HepG2 (cell line): ENCODE measurements around the gene ABI3BP. TPM values are rescaled to one million over a fixed set of nuclear protein-coding genes. Genes with fewer than 3 reads are reported as not detected.
A peak's percentile ranks its signal among the peaks of the same experiment; 100 is the strongest.

ENCODE experiments used
- ATAC-seq: fragments of 200-7000 bp; cut with Tn5 transposase; 3 replicates; pipeline ENCODE4 v1.9.1; 2020; ENCODE audit warnings: mild to moderate bottlenecking, moderate library complexity
- BruUV-seq: library from RNA; stranded (reverse); fragments of 400-500 nt; replicated peaks from 2 replicates; lab custom pipeline; 2021; lab: Mats Ljungman, UMichigan
- CTCF ChIA-PET: fragments of 300-600 bp; formaldehyde crosslinking; extraction: SDS; loops from one replicate; lab custom pipeline; 2021; ENCODE audit warnings: low total read pairs, inconsistent platforms, low intra/inter-chr PET ratio; lab: Yijun Ruan, JAX
- POLR2A ChIA-PET: fragments of 350-600 bp; sonication (Branson Sonifier 250); formaldehyde crosslinking; loops from one replicate; lab custom pipeline; 2020; ENCODE audit warnings: antibody characterized with exemption, inconsistent platforms; lab: Yijun Ruan, JAX
- DNase-seq: peaks from one replicate; pipeline ENCODE4 v3.0.0-alpha.2; 2015; ENCODE audit warnings: low spot score
- FAIRE-seq: peaks from 3 replicates; lab custom pipeline; 2011; peaks lifted over from hg19 to GRCh38; lab: Jason Lieb, UNC
- H2AFZ ChIP-seq: one replicate; pipeline ENCODE4 v1.6.1; 2011; ENCODE audit warnings: low read length, inconsistent platforms
- H3K27ac ChIP-seq: fragments of 300-600 bp; 3 replicates; pipeline ENCODE4 v1.8.0; 2011; ENCODE audit warnings: mixed run types, mild to moderate bottlenecking, mixed read lengths, low read length, inconsistent platforms; ENCODE audit not compliant: insufficient read depth; ENCODE audit errors: extremely low read length
- H3K27me3 ChIP-seq, 2 experiments: fragments of 200-600 bp in 1 of 2; 2 replicates in 1 of 2; 3 replicates in 1 of 2; pipeline versions ENCODE4 v1.6.0 to v1.8.0; 2011; ENCODE audit warnings: low read length in 2 of 2, mild to moderate bottlenecking in 2 of 2, moderate library complexity in 2 of 2, inconsistent platforms in 1 of 2; ENCODE audit not compliant: insufficient read depth in 2 of 2, control insufficient read depth in 1 of 2
- H3K36me3 ChIP-seq, 2 experiments: fragments of 200-600 bp in 1 of 2; replicated peaks in 1 of 2; 2 replicates in 1 of 2; 3 replicates in 1 of 2; pipeline versions ENCODE4 v1.5.1 to v1.8.0; 2011; ENCODE audit warnings: low read length in 2 of 2, inconsistent platforms in 1 of 2; ENCODE audit not compliant: insufficient read depth in 2 of 2, control insufficient read depth in 1 of 2
- H3K4me1 ChIP-seq: 2 replicates; pipeline ENCODE4 v1.5.1; 2012; ENCODE audit warnings: low read length, inconsistent platforms; ENCODE audit not compliant: insufficient read depth
- H3K4me2 ChIP-seq: 2 replicates; pipeline ENCODE4 v1.6.0; 2011; ENCODE audit warnings: low read depth, low read length, inconsistent platforms
- H3K4me3 ChIP-seq, 3 experiments: fragments of 200-600 bp in 1 of 3; sonication (generic), shearing (Covaris generic) in 1 of 3; replicated peaks in 1 of 3; 2 replicates each; pipeline ENCODE4 v1.5.1; 2011 to 2016; ENCODE audit warnings: low read length in 3 of 3, inconsistent platforms in 2 of 3, low read depth in 2 of 3, mild to moderate bottlenecking in 2 of 3, control low read depth in 1 of 3, mixed read lengths in 1 of 3; ENCODE audit not compliant: insufficient read depth in 1 of 3
- H3K79me2 ChIP-seq: one replicate; pipeline ENCODE4 v1.6.1; 2011; ENCODE audit warnings: low read length, inconsistent platforms; ENCODE audit not compliant: insufficient read depth
- H3K9ac ChIP-seq: 2 replicates; pipeline ENCODE4 v1.6.0; 2011; ENCODE audit warnings: mild to moderate bottlenecking, low read depth, low read length, inconsistent platforms; ENCODE audit not compliant: insufficient read depth
- H3K9me3 ChIP-seq: 2 replicates; pipeline ENCODE4 v1.5.1; 2012; ENCODE audit warnings: mild to moderate bottlenecking, low read length
- H4K20me1 ChIP-seq: 2 replicates; pipeline ENCODE4 v1.6.0; 2011; ENCODE audit warnings: inconsistent platforms, mild to moderate bottlenecking, low read length, moderate library complexity; ENCODE audit not compliant: insufficient read depth
- HIC2 ChIP-seq: sonication (generic); formaldehyde crosslinking; IDR thresholded peaks from 2 replicates; pipeline ENCODE4 v1.9.0; 2022; ENCODE audit warnings: low read depth, missing genetic modification reagents
- KMT2A ChIP-seq: sonication (generic); formaldehyde crosslinking; IDR thresholded peaks from 2 replicates; pipeline ENCODE4 v1.4.0; 2020; ENCODE audit warnings: missing genetic modification reagents
- NONO ChIP-seq, 2 experiments: fragments of 450-650 bp in 1 of 2; sonication (generic) in 1 of 2; formaldehyde crosslinking in 1 of 2; IDR thresholded peaks in 1 of 2; conservative IDR thresholded peaks in 1 of 2; 2 replicates each; pipeline versions ENCODE4 v1.6.1 to v1.8.0; 2017 to 2022; ENCODE audit warnings: mild to moderate bottlenecking in 1 of 2, missing genetic modification reagents in 1 of 2, moderate library complexity in 1 of 2
- ZBTB40 ChIP-seq, 2 experiments: fragments of 450-650 bp in 1 of 2; sonication (generic) in 1 of 2; formaldehyde crosslinking in 1 of 2; IDR thresholded peaks; 2 replicates each; pipeline versions ENCODE4 v1.6.1 to v1.8.0; 2016 to 2022; ENCODE audit warnings: antibody characterized with exemption in 1 of 2, mild to moderate bottlenecking in 1 of 2, missing genetic modification reagents in 1 of 2
- ZBTB7B ChIP-seq: sonication (generic); formaldehyde crosslinking; IDR thresholded peaks from 2 replicates; pipeline ENCODE4 v1.4.0; 2020; ENCODE audit warnings: missing genetic modification reagents
- WGBS: methylation state at CpG from one replicate; pipeline ENCODE4 v1.1.6; 2017; ENCODE audit warnings: low lambda C conversion rate; 5-methylcytosine and 5-hydroxymethylcytosine counted together
- in situ Hi-C: cut with HindIII; loops from 2 replicates; pipeline ENCODE4 v1.10.0; 2017; ENCODE audit warnings: low pct_unique_long_range_greater_than_20kb; ENCODE audit not compliant: extremely low pct_ligation_motif_present
- intact Hi-C: fragments of 100-400 bp; cut with micrococcal nuclease; formaldehyde crosslinking; loops from one replicate; pipeline ENCODE4 v1.10.0; 2022; ENCODE audit not compliant: unreplicated experiment
- polyA plus RNA-seq, 8 experiments: library from polyadenylated mRNA; depleted of rRNA in 3 of 8; stranded (reverse) in 7 of 8; unstranded in 1 of 8; fragments of >200 nt; fragmentation: Illumina TruSeq in 4 of 8; extraction: Trizol in 4 of 8; gene quantifications; 2 replicates each; pipeline versions ENCODE4 v1.2.1 to v1.2.3, GENCODE V29; 2011 to 2016; ENCODE audit warnings: low read depth in 4 of 8, missing spikeins in 1 of 8, mixed read lengths in 1 of 8; ENCODE audit not compliant: insufficient read depth in 1 of 8
- total RNA-seq, 5 experiments: library from RNA; depleted of rRNA; stranded (reverse); fragments of >200 nt; fragmentation: Illumina TruSeq; extraction: Trizol; gene quantifications; 2 replicates each; pipeline ENCODE4 v1.2.3, GENCODE V29; 2016; ENCODE audit warnings: low read depth in 1 of 5

Gene ABI3BP
- total and polyA plus RNA-seq, 2 of the 13 experiments (the other 11 are each of a cell fraction or from before 2014, with no cell fraction given), result not detected

DNA sequence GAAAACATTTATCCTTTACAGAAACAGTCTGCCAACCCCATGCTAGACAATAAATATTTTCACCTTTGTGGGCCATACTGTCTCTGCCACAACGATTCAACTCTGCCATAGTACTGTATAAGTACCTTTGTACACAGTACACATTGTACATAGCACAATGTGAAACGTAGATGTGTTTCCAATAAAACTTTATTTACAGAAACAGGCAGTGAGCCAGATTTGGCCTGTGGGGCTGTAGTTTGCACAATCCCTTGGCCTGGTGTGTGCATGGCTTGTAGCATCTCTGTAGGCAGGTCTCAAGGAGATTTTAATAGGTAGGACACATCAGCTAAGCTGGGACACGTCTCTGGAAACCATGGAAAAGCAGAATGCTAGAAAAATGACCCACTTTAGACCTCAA is 209.6 kb downstream of the ABI3BP start:
- DNase-seq (no peak), ATAC-seq (no peak), FAIRE-seq (no peak)
- Histone ChIP-seq H3K4me1 (no peaks in the 10 kb centered on the region), H3K27ac (no peak overlapping the region), H3K27me3 (no peaks in the 10 kb centered on the region), H3K79me2 (no peaks in the 10 kb centered on the region), H3K36me3 (no peaks in the 10 kb centered on the region), H2AFZ (no peak overlapping the region), H3K9me3 (0 out of 2 replicates have a peak, but pooled peaks cover 4% of the 10 kb centered on the region), H3K9ac (no peak overlapping the region), H3K4me2 (no peak overlapping the region), H3K4me3 (no peak overlapping the region), H4K20me1 (no peaks in the 10 kb centered on the region)
- 0% methylated on average over 3 of the region's 3 CpGs for WGBS
- in situ Hi-C loops (no loop called here), intact Hi-C loops (no loop called here)
- ChIA-PET CTCF (no interaction called here), POLR2A (no interaction called here)
- no peak for TF ChIP-seq KMT2A (CRISPR knock-in tag)
- no peak for TF ChIP-seq HIC2 (CRISPR knock-in tag)
- TF ChIP-seq NONO (IDR thresholded peaks at IDR 0.05), result no peak
- no peak for TF ChIP-seq NONO (CRISPR knock-in tag; conservative IDR thresholded peaks at IDR 0.05)
- no peak for TF ChIP-seq ZBTB40 (IDR thresholded peaks at IDR 0.05)
- TF ChIP-seq ZBTB40 (CRISPR knock-in tag; IDR thresholded peaks at IDR 0.05), result peak; percentile 74; the same call in 1 of the 2 replicates
- no peak for TF ChIP-seq ZBTB7B
- no TSS peak for BruUV-seq
